ENCODE data around the gene COL25A1. TPM values are rescaled to one million over a fixed set of nuclear protein-coding genes. Genes with fewer than 3 reads are reported as not detected.

COL25A1 gene
- total RNA-seq, 1 donor = 0.27 TPM

DNA sequence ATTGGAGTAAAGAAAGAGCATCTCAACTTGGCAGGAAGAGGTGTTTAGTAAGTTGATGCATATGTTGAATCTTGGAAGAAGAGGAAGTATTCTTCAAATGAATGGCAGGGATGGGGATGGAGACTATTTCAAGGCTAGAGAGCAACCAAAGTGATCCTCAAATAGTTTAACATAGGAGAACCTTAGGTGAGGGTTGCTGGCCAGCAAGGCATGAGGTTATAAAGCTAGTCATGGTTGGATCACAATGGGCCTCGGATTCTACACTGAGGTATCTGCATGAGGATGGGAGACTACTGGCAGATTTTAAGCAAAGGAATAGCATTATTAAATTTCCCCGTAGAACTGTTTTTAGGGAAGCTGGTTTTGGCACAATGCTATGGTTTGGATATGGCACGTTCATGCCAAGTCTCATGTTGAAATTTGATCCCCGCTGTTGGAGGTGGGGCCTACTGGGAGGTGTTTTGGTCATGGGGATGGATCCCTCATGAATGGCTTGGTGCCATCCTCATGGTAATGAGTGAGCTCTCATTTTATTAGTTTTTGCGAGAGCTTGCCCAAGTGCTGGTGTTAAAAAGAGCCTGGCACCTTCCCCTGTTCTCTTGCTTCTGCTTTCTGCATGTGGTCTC, 497.7 kb downstream of the COL25A1 start:
- H3K4me3 ChIP-seq (ENCODE audit: low read depth, low read length) = no peak overlapping the region
- TF ChIP-seq, protein P1, sequence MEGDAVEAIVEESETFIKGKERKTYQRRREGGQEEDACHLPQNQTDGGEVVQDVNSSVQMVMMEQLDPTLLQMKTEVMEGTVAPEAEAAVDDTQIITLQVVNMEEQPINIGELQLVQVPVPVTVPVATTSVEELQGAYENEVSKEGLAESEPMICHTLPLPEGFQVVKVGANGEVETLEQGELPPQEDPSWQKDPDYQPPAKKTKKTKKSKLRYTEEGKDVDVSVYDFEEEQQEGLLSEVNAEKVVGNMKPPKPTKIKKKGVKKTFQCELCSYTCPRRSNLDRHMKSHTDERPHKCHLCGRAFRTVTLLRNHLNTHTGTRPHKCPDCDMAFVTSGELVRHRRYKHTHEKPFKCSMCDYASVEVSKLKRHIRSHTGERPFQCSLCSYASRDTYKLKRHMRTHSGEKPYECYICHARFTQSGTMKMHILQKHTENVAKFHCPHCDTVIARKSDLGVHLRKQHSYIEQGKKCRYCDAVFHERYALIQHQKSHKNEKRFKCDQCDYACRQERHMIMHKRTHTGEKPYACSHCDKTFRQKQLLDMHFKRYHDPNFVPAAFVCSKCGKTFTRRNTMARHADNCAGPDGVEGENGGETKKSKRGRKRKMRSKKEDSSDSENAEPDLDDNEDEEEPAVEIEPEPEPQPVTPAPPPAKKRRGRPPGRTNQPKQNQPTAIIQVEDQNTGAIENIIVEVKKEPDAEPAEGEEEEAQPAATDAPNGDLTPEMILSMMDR (IDR thresholded peaks at IDR 0.05; ENCODE audit: insufficient read depth, low read length) = no peak
- no peak for DNase-seq (ENCODE audit: low read depth)

DNA sequence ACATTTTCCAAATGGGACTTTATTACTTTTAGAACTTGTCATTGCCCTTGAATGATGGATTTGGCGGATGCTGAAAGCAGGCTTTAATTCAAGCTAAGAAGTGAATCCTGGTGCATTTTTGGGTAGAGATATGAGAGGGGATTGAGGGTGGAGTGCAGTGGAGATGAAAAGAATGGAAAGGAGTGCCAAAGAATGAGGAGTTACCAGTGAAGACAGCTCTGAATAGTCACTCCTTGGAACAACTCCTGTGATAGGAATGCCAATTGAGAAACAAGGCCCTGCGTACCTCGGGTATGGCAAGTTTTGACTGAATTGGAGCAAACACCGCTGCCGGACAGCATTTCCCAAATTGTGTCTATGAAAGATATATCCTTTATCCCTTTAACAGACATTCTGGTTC, 503.2 kb downstream of the COL25A1 start:
- TF ChIP-seq, protein P1 (IDR thresholded peaks at IDR 0.05; ENCODE audit: insufficient read depth, low read length) = no peak
- H3K4me3 ChIP-seq (ENCODE audit: low read depth, low read length) = no peak overlapping the region
- DNase-seq (ENCODE audit: low read depth) = no peak

DNA sequence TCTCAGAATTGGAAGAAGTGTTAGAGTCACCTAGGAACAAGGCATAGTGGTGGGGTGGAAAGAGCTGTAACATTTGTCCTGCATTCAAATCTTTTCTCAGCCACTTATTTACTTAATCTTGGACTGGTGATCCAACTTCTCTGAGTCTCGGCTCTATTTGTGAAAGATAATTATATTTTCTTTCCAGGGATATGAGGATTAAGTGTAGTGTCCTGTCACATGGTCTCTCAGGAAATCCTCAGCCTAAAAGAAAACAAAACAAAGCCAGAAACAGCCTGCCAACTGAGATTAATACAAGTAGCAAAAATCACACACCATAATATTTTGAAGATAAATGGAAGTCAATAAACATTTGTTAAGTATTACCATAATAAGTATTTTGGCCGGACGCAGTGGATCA, 506.3 kb downstream of the COL25A1 start:
- no peak overlapping the region for H3K4me3 ChIP-seq (ENCODE audit: low read depth, low read length)
- no peak for DNase-seq (ENCODE audit: low read depth)
- TF ChIP-seq, protein P1 (IDR thresholded peaks at IDR 0.05; ENCODE audit: insufficient read depth, low read length) = no peak

DNA sequence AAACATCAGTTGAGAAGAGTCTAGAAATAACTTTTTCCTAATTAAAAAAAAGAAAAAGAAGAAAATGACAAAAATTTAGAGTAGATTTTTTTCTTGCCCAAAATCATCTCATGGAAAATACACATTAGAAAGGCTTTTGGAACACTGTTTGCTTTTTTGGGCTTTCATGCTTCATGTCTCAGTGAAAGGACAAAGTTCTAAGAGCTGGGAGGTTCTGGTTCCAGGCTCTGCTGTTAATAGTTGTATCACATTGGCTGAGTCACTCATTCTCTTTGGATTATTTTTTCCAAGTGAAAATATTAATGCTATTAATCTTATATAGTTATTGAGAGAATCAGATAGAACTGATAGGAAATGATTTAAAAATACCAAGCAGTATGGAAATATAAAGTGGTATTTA, 506.7 kb downstream of the COL25A1 start:
- H3K4me3 ChIP-seq (ENCODE audit: low read depth, low read length) = no peak overlapping the region
- no peak for DNase-seq (ENCODE audit: low read depth)
- TF ChIP-seq, protein P1 (IDR thresholded peaks at IDR 0.05; ENCODE audit: insufficient read depth, low read length) = no peak

DNA sequence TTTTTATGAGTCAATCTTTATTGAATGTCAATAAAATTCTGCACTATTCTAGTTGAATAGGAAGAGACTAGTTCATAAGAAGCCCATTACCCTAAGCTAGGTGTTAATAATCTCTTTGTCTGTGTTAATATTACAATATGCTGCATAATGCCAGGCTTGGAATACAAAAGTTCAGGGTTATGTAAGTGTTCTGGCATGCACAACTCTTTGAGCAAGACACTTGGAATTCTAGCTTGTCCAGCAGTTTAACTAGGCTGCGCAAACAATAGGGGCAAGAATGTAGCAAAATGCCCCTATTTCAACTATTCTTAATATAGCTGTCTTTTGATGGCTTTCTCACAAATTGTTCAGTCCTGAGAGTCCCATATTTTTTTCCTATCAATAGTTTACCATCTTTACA, 508.3 kb downstream of the COL25A1 start:
- peak; percentile 43 for DNase-seq (ENCODE audit: low read depth)
- TF ChIP-seq, protein P1 (IDR thresholded peaks at IDR 0.05; ENCODE audit: insufficient read depth, low read length) = no peak

DNA sequence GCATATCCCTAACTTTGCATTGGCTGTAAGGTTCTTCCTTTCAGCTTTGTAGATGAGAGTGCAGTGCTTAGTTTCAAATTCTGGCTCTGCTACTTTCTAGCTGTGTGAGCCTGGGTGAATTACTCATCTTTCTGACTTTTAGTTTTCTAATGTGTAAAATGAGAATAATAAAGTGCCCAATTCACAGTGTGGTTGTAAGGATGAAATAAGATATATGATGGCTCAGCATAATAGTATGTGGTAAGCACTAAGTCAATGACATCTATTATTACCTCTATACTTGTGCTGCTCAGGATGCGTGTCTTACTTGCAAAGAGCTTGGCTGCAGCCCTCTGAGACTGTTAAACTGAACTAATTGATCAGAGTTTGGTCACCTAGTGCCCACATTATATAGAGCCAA, 509.0 kb downstream of the COL25A1 start:
- TF ChIP-seq, protein P1 (IDR thresholded peaks at IDR 0.05; ENCODE audit: insufficient read depth, low read length) = no peak
- no peak overlapping the region for H3K4me3 ChIP-seq (ENCODE audit: low read depth, low read length)
- no peak for DNase-seq (ENCODE audit: low read depth)

More for the DNA sequence above, 508.3 kb downstream of the COL25A1 start:
- H3K4me3 ChIP-seq (ENCODE audit: low read depth, low read length) = no peak overlapping the region

DNA sequence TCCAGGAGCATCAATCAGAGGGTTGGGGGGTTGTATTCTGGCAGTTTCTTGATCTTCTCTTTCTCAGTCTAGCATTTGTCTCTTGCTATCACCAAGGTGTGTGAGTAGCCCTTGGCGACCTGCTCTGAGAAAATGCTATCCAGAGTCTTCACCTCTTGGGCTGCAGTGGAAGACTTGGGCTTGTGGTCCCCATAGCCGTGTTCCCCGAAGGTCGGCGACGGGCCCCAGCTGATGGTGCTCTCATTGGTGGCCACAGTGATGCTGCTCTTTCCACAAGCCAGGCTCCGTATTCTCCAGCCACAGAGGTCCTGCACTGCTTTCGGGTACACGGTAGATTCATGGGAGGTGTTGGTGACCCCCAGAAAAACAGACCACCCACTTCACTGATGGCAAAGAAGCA, 513.7 kb downstream of the COL25A1 start:
- no peak overlapping the region for H3K4me3 ChIP-seq (ENCODE audit: low read depth, low read length)
- TF ChIP-seq, protein P1 (IDR thresholded peaks at IDR 0.05; ENCODE audit: insufficient read depth, low read length) = no peak
- no peak for DNase-seq (ENCODE audit: low read depth)
